IMR-90 (cell line): Measurements from ENCODE around the gene OR2M5. TPM values are rescaled to one million over a fixed set of nuclear protein-coding genes. Genes with fewer than 3 reads are reported as not detected.

Experiments
- ATAC-seq: fragments of 200-7000 bp; cut with Tn5 transposase; 2 replicates; pipeline ENCODE4 v1.9.1; 2020; ENCODE audit warnings: low read depth, mild to moderate bottlenecking, moderate library complexity
- BruUV-seq: library from RNA; stranded (reverse); fragments of 400-500 nt; replicated peaks from 2 replicates; lab custom pipeline; 2021; lab: Mats Ljungman, UMichigan
- CTCF ChIA-PET: fragments of 300-600 bp; formaldehyde crosslinking; extraction: SDS; loops from one replicate; lab custom pipeline; 2021; ENCODE audit warnings: antibody characterized with exemption; lab: Yijun Ruan, JAX
- POLR2A ChIA-PET: fragments of 300-600 bp; sonication (Branson Sonifier 250); formaldehyde crosslinking; loops from one replicate; lab custom pipeline; 2022; ENCODE audit warnings: antibody characterized with exemption; ENCODE audit not compliant: unreplicated experiment; lab: Charles Lee
- DNase-seq: peaks from one replicate; pipeline ENCODE4 v3.0.0; 2013
- H2AFZ ChIP-seq: replicated peaks from 2 replicates; pipeline ENCODE3; 2013; ENCODE audit warnings: low read length, mild to moderate bottlenecking; ENCODE audit not compliant: poor library complexity
- H2AK5ac ChIP-seq: 2 replicates; pipeline ENCODE4 v1.6.1; 2013; ENCODE audit warnings: low read depth, low read length, inconsistent platforms
- H2AK9ac ChIP-seq: replicated peaks from 2 replicates; pipeline ENCODE3; 2013; ENCODE audit warnings: mild to moderate bottlenecking, low read depth, low read length, moderate library complexity; ENCODE audit not compliant: poor library complexity
- H2BK120ac ChIP-seq: 2 replicates; pipeline ENCODE4 v1.6.1; 2013; ENCODE audit warnings: low read depth, low read length, inconsistent platforms
- H2BK15ac ChIP-seq: 3 replicates; pipeline ENCODE4 v1.6.1; 2013; ENCODE audit warnings: low read depth, low read length, inconsistent platforms
- H2BK20ac ChIP-seq: 2 replicates; pipeline ENCODE4 v1.6.1; 2013; ENCODE audit warnings: low read depth, mild to moderate bottlenecking, inconsistent platforms, low read length, moderate library complexity
- H2BK5ac ChIP-seq: 2 replicates; pipeline ENCODE4 v1.6.1; 2013; ENCODE audit warnings: mild to moderate bottlenecking, low read depth, low read length, inconsistent platforms; ENCODE audit not compliant: poor library complexity, severe bottlenecking
- H3K14ac ChIP-seq: replicated peaks from 2 replicates; pipeline ENCODE4 v1.6.1; 2013; ENCODE audit warnings: low read depth, low read length, inconsistent platforms
- H3K18ac ChIP-seq: 2 replicates; pipeline ENCODE4 v1.6.1; 2013; ENCODE audit warnings: low read depth, low read length, control low read depth
- H3K23ac ChIP-seq: 2 replicates; pipeline ENCODE4 v1.6.1; 2013; ENCODE audit warnings: low read depth, low read length, inconsistent platforms
- H3K27ac ChIP-seq: 2 replicates; pipeline ENCODE4 v1.5.1; 2013; ENCODE audit warnings: mild to moderate bottlenecking, control low read depth, low read length; ENCODE audit not compliant: insufficient read depth
- H3K27me3 ChIP-seq: 2 replicates; pipeline ENCODE4 v1.6.1; 2013; ENCODE audit warnings: low read length; ENCODE audit not compliant: control insufficient read depth, insufficient read depth
- H3K36me3 ChIP-seq: 2 replicates; pipeline ENCODE4 v1.6.1; 2013; ENCODE audit warnings: low read length, mixed read lengths; ENCODE audit not compliant: control insufficient read depth, insufficient read depth
- H3K4ac ChIP-seq: 2 replicates; pipeline ENCODE4 v1.6.1; 2013; ENCODE audit warnings: low read depth, low read length, inconsistent platforms
- H3K4me1 ChIP-seq: 2 replicates; pipeline ENCODE4 v1.6.1; 2013; ENCODE audit warnings: low read length, mixed read lengths; ENCODE audit not compliant: control insufficient read depth, insufficient read depth
- H3K4me2 ChIP-seq: 2 replicates; pipeline ENCODE4 v1.6.1; 2013; ENCODE audit warnings: low read depth, mild to moderate bottlenecking, control low read depth, low read length, moderate library complexity
- H3K4me3 ChIP-seq: 2 replicates; pipeline ENCODE4 v1.5.1; 2013; ENCODE audit warnings: low read depth, mild to moderate bottlenecking, control low read depth, low read length, moderate library complexity; ENCODE audit not compliant: insufficient read depth
- H3K56ac ChIP-seq: 2 replicates; pipeline ENCODE4 v1.6.1; 2013; ENCODE audit warnings: low read length, inconsistent platforms; ENCODE audit not compliant: insufficient read depth; ENCODE audit errors: extremely low read depth
- H3K79me1 ChIP-seq, 2 experiments: 2 replicates each; pipeline ENCODE4 v1.6.1; 2013; ENCODE audit warnings: low read length in 2 of 2, inconsistent platforms in 1 of 2, low read depth in 1 of 2
- H3K9ac ChIP-seq: 2 replicates; pipeline ENCODE4 v1.6.1; 2013; ENCODE audit warnings: low read depth, low read length, control low read depth
- H3K9me1 ChIP-seq: 2 replicates; pipeline ENCODE4 v1.6.1; 2013; ENCODE audit warnings: low read length, inconsistent platforms; ENCODE audit not compliant: insufficient read depth
- H3K9me3 ChIP-seq: 2 replicates; pipeline ENCODE4 v1.6.1; 2013; ENCODE audit warnings: low read length; ENCODE audit not compliant: control insufficient read depth, insufficient read depth
- H4K20me1 ChIP-seq: 2 replicates; pipeline ENCODE4 v1.6.1; 2013; ENCODE audit warnings: low read length, inconsistent platforms; ENCODE audit not compliant: insufficient read depth
- H4K5ac ChIP-seq: 2 replicates; pipeline ENCODE4 v1.6.1; 2013; ENCODE audit warnings: mild to moderate bottlenecking, low read depth, low read length, control low read depth
- H4K8ac ChIP-seq, 2 experiments: 2 replicates each; pipeline ENCODE4 v1.6.1; 2013; ENCODE audit warnings: low read depth in 2 of 2, low read length in 2 of 2, control low read depth in 1 of 2, inconsistent platforms in 1 of 2
- H4K91ac ChIP-seq: 2 replicates; pipeline ENCODE4 v1.6.1; 2013; ENCODE audit warnings: low read depth, low read length, inconsistent platforms; ENCODE audit not compliant: insufficient read depth
- RAD21 ChIP-seq: IDR thresholded peaks from 2 replicates; pipeline ENCODE4 v1.6.1; 2012; ENCODE audit warnings: low read length, improper control_type of control experiment
- WGBS, 2 experiments: methylation state at CpG; one replicate each; pipeline versions ENCODE4 v1.1.5 to v1.1.7; 2013; ENCODE audit warnings: missing lambda C conversion rate in 2 of 2; ENCODE audit not compliant: insufficient read length in 1 of 2; ENCODE audit errors: extremely low coverage in 2 of 2; 5-methylcytosine and 5-hydroxymethylcytosine counted together
- dilution Hi-C: fragments of 300-500 bp; cut with HindIII; formaldehyde crosslinking; loops from one replicate; pipeline ENCODE4 v1.14.3; 2018; ENCODE audit warnings: low sequenced_read_pairs; ENCODE audit not compliant: unreplicated experiment
- in situ Hi-C: fragments of 300-500 bp; cut with MboI; formaldehyde crosslinking; loops from 3 replicates; pipeline ENCODE4 v1.14.3; 2019; ENCODE audit warnings: low sequenced_read_pairs, inconsistent platforms, mixed read lengths
- intact Hi-C: fragments of 100-400 bp; cut with micrococcal nuclease; formaldehyde crosslinking; loops from 2 replicates; pipeline ENCODE4 v1.10.0; 2022
- polyA plus RNA-seq, 3 experiments: library from polyadenylated mRNA; depleted of rRNA; stranded (reverse); fragments of >200 nt; gene quantifications; 2 replicates each; pipeline ENCODE4 v1.2.3, GENCODE V29; 2012; ENCODE audit warnings: low replicate concordance in 1 of 3
- total RNA-seq: library from RNA; depleted of rRNA; stranded (reverse); fragments of >200 nt; gene quantifications from 2 replicates; pipeline ENCODE4 v1.2.3, GENCODE V29; 2012

OR2M5 gene
- total and polyA plus RNA-seq, 2 of the 4 experiments (the other 2 are of a cell fraction): not detected

DNA sequence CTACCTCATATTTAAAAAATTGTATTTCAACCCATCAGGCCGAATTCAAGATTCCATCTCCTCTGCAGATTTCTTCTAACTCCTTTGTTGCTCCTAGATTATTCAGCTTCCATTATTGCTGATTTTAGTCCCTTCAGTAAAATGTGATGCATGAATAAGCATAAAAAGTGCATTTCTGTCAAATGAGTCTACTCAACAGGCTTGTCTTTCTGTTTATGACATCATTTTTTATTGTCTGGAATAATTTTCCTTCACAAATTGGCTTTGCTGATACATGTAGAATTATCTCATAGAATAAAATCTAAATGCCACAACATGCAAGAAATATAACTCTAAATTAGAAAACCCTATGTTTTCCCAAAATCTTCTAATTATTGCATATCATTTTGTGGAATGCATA, 1.6 kb upstream of the OR2M5 start:
- H4K20me1 ChIP-seq: no peaks in the 10 kb centered on the region

More for the DNA sequence above, 1.6 kb upstream of the OR2M5 start:
- H3K27me3 ChIP-seq: no peaks in the 10 kb centered on the region
- no peak overlapping the region for H3K23ac ChIP-seq
- no peak for DNase-seq
- H2BK120ac ChIP-seq: no peak overlapping the region
- H4K8ac ChIP-seq: no peak overlapping the region
- H2BK20ac ChIP-seq: no peak overlapping the region
- no peak overlapping the region for H3K9ac ChIP-seq
- ChIA-PET POLR2A (no interaction called here), CTCF (no interaction called here)
- no peaks in the 10 kb centered on the region for H3K79me1 ChIP-seq
- no peak overlapping the region for H3K4ac ChIP-seq
- H3K4me2 ChIP-seq: no peak overlapping the region
- no peak overlapping the region for H2AK9ac ChIP-seq
- no peaks in the 10 kb centered on the region for H3K36me3 ChIP-seq
- H3K27ac ChIP-seq: no peak overlapping the region
- no peak for ATAC-seq
- TF ChIP-seq RAD21: no peak
- H3K4me3 ChIP-seq: no peak overlapping the region
- no peaks in the 10 kb centered on the region for H3K9me1 ChIP-seq
- no peak overlapping the region for H2BK5ac ChIP-seq
- H3K4me1 ChIP-seq: no peaks in the 10 kb centered on the region
- H2BK15ac ChIP-seq: no peak overlapping the region
- H3K18ac ChIP-seq: no peak overlapping the region
- no peak overlapping the region for H4K5ac ChIP-seq
- dilution Hi-C loops: no loop called here
- H3K9me3 ChIP-seq: peaks cover 7% of the 10 kb centered on the region; the same call in 1 of the 2 replicates
- no peak overlapping the region for H4K91ac ChIP-seq
- in situ Hi-C loops: no loop called here
- no peak overlapping the region for H3K14ac ChIP-seq
- BruUV-seq: no TSS peak
- no peak overlapping the region for H3K56ac ChIP-seq
- no peak overlapping the region for H2AK5ac ChIP-seq
- H2AFZ ChIP-seq: no peak overlapping the region
- no CpG with 5 or more reads among the region's 1 CpG for WGBS, 2 experiments
- intact Hi-C loops: no loop called here
